CD14-positive monocyte (primary cell): ENCODE measurements around the gene PRKCQ. TPM values are rescaled to one million over a fixed set of nuclear protein-coding genes. Genes with fewer than 3 reads are reported as not detected.

ENCODE experiments used
- DNase-seq, 3 donors: peaks; one replicate each; pipeline ENCODE4 v3.0.0-alpha.2; 2011 to 2022
- H2AFZ ChIP-seq: 2 replicates; pipeline ENCODE4 v1.6.0; 2012; ENCODE audit warnings: mild to moderate bottlenecking, low read depth, low read length, inconsistent platforms; ENCODE audit not compliant: insufficient read depth, poor library complexity, severe bottlenecking
- H3K27ac ChIP-seq, 2 donors: 1 replicate in 1 of 2; 2 replicates in 1 of 2; pipeline ENCODE4 v1.5.1; 2012 to 2013; ENCODE audit warnings: low read length in 2 of 2, control low read depth in 1 of 2, inconsistent platforms in 1 of 2, low read depth in 1 of 2, mild to moderate bottlenecking in 1 of 2
- H3K27me3 ChIP-seq, 2 donors: one replicate each; pipeline versions ENCODE4 v1.6.0 to v1.6.1; 2011 to 2013; ENCODE audit warnings: low read length in 2 of 2; ENCODE audit not compliant: control insufficient read depth in 2 of 2, insufficient read depth in 2 of 2
- H3K36me3 ChIP-seq, 2 donors: replicated peaks in 1 of 2; 1 replicate in 1 of 2; 2 replicates in 1 of 2; pipeline versions ENCODE4 v1.5.1 to v1.6.1; 2012 to 2013; ENCODE audit warnings: low read length in 2 of 2, control low read depth in 1 of 2, inconsistent platforms in 1 of 2, mild to moderate bottlenecking in 1 of 2; ENCODE audit not compliant: insufficient read depth in 2 of 2, control insufficient read depth in 1 of 2
- H3K4me1 ChIP-seq, 2 donors: 1 replicate in 1 of 2; 2 replicates in 1 of 2; pipeline versions ENCODE4 v1.5.1 to v1.6.1; 2012 to 2013; ENCODE audit warnings: low read length in 2 of 2, control low read depth in 1 of 2, inconsistent platforms in 1 of 2, mild to moderate bottlenecking in 1 of 2, moderate library complexity in 1 of 2; ENCODE audit not compliant: insufficient read depth in 2 of 2, control insufficient read depth in 1 of 2
- H3K4me2 ChIP-seq: replicated peaks from 2 replicates; pipeline ENCODE3; 2012; ENCODE audit warnings: low read length, moderate library complexity, mild to moderate bottlenecking; ENCODE audit not compliant: poor library complexity, severe bottlenecking; ENCODE audit errors: extremely low read depth
- H3K4me3 ChIP-seq, 3 experiments: fragments of 200-600 bp in 1 of 3; sonication (generic) in 1 of 3; replicated peaks in 1 of 3; 1 replicate in 2 of 3; 2 replicates in 1 of 3; pipeline ENCODE4 v1.5.1; 2011 to 2013; ENCODE audit warnings: low read length in 3 of 3, mild to moderate bottlenecking in 3 of 3, control low read depth in 2 of 3, low read depth in 2 of 3, inconsistent platforms in 1 of 3, moderate library complexity in 1 of 3
- H3K79me2 ChIP-seq: 2 replicates; pipeline ENCODE4 v1.6.0; 2012; ENCODE audit warnings: mild to moderate bottlenecking, control low read depth, inconsistent platforms, low read length, moderate library complexity; ENCODE audit not compliant: insufficient read depth
- H3K9ac ChIP-seq: 2 replicates; pipeline ENCODE4 v1.6.0; 2017; ENCODE audit warnings: low read length, mild to moderate bottlenecking; ENCODE audit not compliant: insufficient read depth, poor library complexity, severe bottlenecking
- H3K9me3 ChIP-seq, 2 donors: replicated peaks in 1 of 2; 1 replicate in 1 of 2; 2 replicates in 1 of 2; pipeline versions ENCODE4 v1.5.1 to v1.6.1; 2012 to 2013; ENCODE audit warnings: low read length in 2 of 2, control low read depth in 1 of 2; ENCODE audit not compliant: control insufficient read depth in 1 of 2, insufficient read depth in 1 of 2
- H4K20me1 ChIP-seq: 2 replicates; pipeline ENCODE4 v1.6.0; 2012; ENCODE audit warnings: mild to moderate bottlenecking, low read length, control low read depth, moderate library complexity; ENCODE audit not compliant: insufficient read depth
- H3K27ac Mint-ChIP-seq, 7 donors: one replicate each; pipeline ENCODE4 v1.8.0; 2020; ENCODE audit warnings: mild to moderate bottlenecking in 7 of 7, mixed read lengths in 7 of 7, moderate library complexity in 6 of 7, inconsistent platforms in 2 of 7
- H3K27me3 Mint-ChIP-seq, 3 donors: one replicate each; pipeline ENCODE4 v1.8.0; 2021 to 2022; ENCODE audit warnings: low read depth in 3 of 3, mild to moderate bottlenecking in 3 of 3, mixed read lengths in 3 of 3, moderate library complexity in 3 of 3, inconsistent platforms in 1 of 3
- H3K36me3 Mint-ChIP-seq, 2 donors: one replicate each; pipeline ENCODE4 v1.8.0; 2020; ENCODE audit warnings: mixed read lengths in 2 of 2, inconsistent platforms in 1 of 2, mild to moderate bottlenecking in 1 of 2
- H3K4me1 Mint-ChIP-seq: one replicate; pipeline ENCODE4 v1.8.0; 2020; ENCODE audit warnings: mild to moderate bottlenecking, mixed read lengths
- H3K4me3 Mint-ChIP-seq, 2 donors: one replicate each; pipeline ENCODE4 v1.8.0; 2020; ENCODE audit warnings: mild to moderate bottlenecking in 2 of 2, mixed read lengths in 2 of 2, moderate library complexity in 1 of 2
- H3K9me3 Mint-ChIP-seq, 7 donors: one replicate each; pipeline ENCODE4 v1.8.0; 2020 to 2022; ENCODE audit warnings: mixed read lengths in 7 of 7, mild to moderate bottlenecking in 6 of 7, moderate library complexity in 6 of 7, inconsistent platforms in 2 of 7
- CTCF ChIP-seq: fragments of 200-600 bp; IDR thresholded peaks from one replicate; pipeline ENCODE4 v1.8.0; 2022; ENCODE audit warnings: antibody characterized with exemption, mild to moderate bottlenecking
- whole genome bisulfite sequencing: methylation state at CpG from one replicate; pipeline ENCODE4 v1.1.5; 2013; ENCODE audit warnings: missing lambda C conversion rate; ENCODE audit not compliant: insufficient coverage; 5-methylcytosine and 5-hydroxymethylcytosine counted together
- intact Hi-C, 2 donors: fragments of 100-400 bp; cut with micrococcal nuclease; formaldehyde crosslinking; loops; one replicate each; pipeline versions ENCODE4 v1.15.0 to v1.15.1; 2023
- polyA plus RNA-seq, 3 donors: library from polyadenylated mRNA; depleted of rRNA in 1 of 3; unstranded in 2 of 3; stranded (reverse) in 1 of 3; fragments of 300-500 nt in 2 of 3; fragments of >200 nt in 1 of 3; fragmentation: Illumina TruSeq in 2 of 3; gene quantifications; 1 replicate in 2 of 3; 2 replicates in 1 of 3; pipeline ENCODE4 v1.2.3, GENCODE V29; 2012 to 2021

The PRKCQ gene
- polyA plus RNA-seq, 3 donors, result 0.01 to 0.29 (median 0.09) TPM

DNA sequence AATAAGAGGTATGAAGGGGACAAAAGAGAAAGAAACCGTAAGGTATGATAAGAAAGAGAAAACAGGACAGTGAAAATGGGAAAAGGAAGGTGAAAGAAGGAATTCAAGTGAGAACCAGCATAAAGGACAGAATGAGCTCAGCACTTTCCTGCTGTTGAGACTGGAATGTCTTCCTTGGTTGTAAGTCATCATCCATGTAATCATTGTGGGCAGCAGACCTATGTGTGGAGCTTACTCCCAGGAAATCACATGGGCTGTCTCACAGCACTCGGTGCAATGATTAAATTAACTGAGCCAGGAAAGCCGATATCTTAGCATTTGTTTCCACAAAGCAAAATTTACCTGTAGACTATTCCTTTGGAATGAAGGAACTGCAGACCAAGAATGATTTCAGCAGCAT, 118.1 kb downstream of the PRKCQ start:
- Histone ChIP-seq H3K27me3 (no peaks in the 10 kb centered on the region), H3K27ac (no peak overlapping the region), H3K36me3 (no peaks in the 10 kb centered on the region), H3K4me3 (no peak overlapping the region), H2AFZ (no peak overlapping the region), H3K4me2 (no peak overlapping the region), H3K9me3 (peaks cover 0 to 3% of the 10 kb centered on the region in 2 donors), H3K79me2 (no peaks in the 10 kb centered on the region), H3K9ac (no peak overlapping the region), H4K20me1 (no peaks in the 10 kb centered on the region), H3K4me1 (no peaks in the 10 kb centered on the region)
- TF ChIP-seq CTCF, result no peak
- H3K27ac Mint-ChIP-seq, result no peak overlapping the region
- intact Hi-C loops, result no loop called here
- H3K9me3 Mint-ChIP-seq, result peaks cover 0 to 3% (median 1%) of the 10 kb centered on the region in 7 donors
- no peak overlapping the region for H3K4me3 Mint-ChIP-seq
- H3K27me3 Mint-ChIP-seq, result no peaks in the 10 kb centered on the region
- 100% methylated on average over 3 of the region's 3 CpGs for WGBS
- DNase-seq, result no peak
- no peaks in the 10 kb centered on the region for H3K4me1 Mint-ChIP-seq
- peaks cover 0 to 2% of the 10 kb centered on the region in 2 donors for H3K36me3 Mint-ChIP-seq

- Histone ChIP-seq H3K27me3 (no peaks in the 10 kb centered on the region), H2AFZ (no peak overlapping the region), H4K20me1 (no peaks in the 10 kb centered on the region), H3K4me1 (no peaks in the 10 kb centered on the region), H3K36me3 (no peaks in the 10 kb centered on the region), H3K79me2 (no peaks in the 10 kb centered on the region), H3K4me2 (no peak overlapping the region), H3K9me3 (peaks cover 0 to 3% of the 10 kb centered on the region in 2 donors), H3K9ac (no peak overlapping the region), H3K27ac (no peak overlapping the region), H3K4me3 (no peak overlapping the region)
- intact Hi-C loops, result no loop called here
- no peak for TF ChIP-seq CTCF
- WGBS, result 78% methylated on average over 2 of the region's 2 CpGs
- Mint-ChIP-seq H3K4me3 (no peak overlapping the region), H3K36me3 (peaks cover 2 to 4% of the 10 kb centered on the region in 2 donors), H3K9me3 (peaks cover 0 to 3% (median 1%) of the 10 kb centered on the region in 7 donors), H3K27me3 (no peaks in the 10 kb centered on the region), H3K4me1 (no peaks in the 10 kb centered on the region), H3K27ac (no peak overlapping the region)
- no peak for DNase-seq
These were observed 119.1 kb downstream of the PRKCQ start for GRCh38 chr10:6460861-6461409.
